Gastroesophageal sphincter (tissue), 3 donors: ENCODE results near the gene PAX3.

Experiments used
- CTCF ChIP-seq, 4 experiments: fragments of 200-600 bp in 2 of 4; fragments of 450-650 bp in 2 of 4; sonication (generic) in 1 of 4; IDR thresholded peaks; one replicate each; pipeline ENCODE4 v1.5.1; 2017 to 2019; ENCODE audit warnings: antibody characterized with exemption in 4 of 4, mild to moderate bottlenecking in 2 of 4, moderate library complexity in 2 of 4
- POLR2A ChIP-seq, 2 donors: fragments of 450-650 bp; IDR thresholded peaks; one replicate each; pipeline ENCODE4 v1.6.1; 2017; ENCODE audit warnings: antibody characterized with exemption in 2 of 2, mild to moderate bottlenecking in 2 of 2, moderate library complexity in 1 of 2
- POLR2AphosphoS5 ChIP-seq: sonication (generic); formaldehyde crosslinking; IDR thresholded peaks from one replicate; pipeline ENCODE4 v1.6.1; 2017; ENCODE audit warnings: antibody characterized with exemption

- no peak for TF ChIP-seq CTCF (IDR thresholded peaks at IDR 0.05)
- no peak for TF ChIP-seq POLR2A (IDR thresholded peaks at IDR 0.05)
- TF ChIP-seq POLR2AphosphoS5: no peak
Observed at GRCh38 chr2:222341331-222341730, 42.5 kb upstream of the PAX3 start.
